EH (cell line): Measurements from ENCODE around the gene NFX1.
A peak's percentile ranks its signal among the peaks of the same experiment; 100 is the strongest.
"Not testable (repeated sequence)": the region's sequence is repeated elsewhere in the genome, so short reads cannot be mapped to it uniquely, and the experiment has no call there.

Source experiments
- DNase-seq: peaks from one replicate; pipeline ENCODE4 v3.0.0-alpha.2; 2015; ENCODE audit warnings: low read depth

The NFX1 gene

GRCh38 chr9:33388110-33388994, 98.0 kb downstream of the NFX1 start:
- no peak for DNase-seq

- peak; percentile 93 for DNase-seq
Observed at GRCh38 chr9:33391111-33391771, 100.9 kb downstream of the NFX1 start.

DNA sequence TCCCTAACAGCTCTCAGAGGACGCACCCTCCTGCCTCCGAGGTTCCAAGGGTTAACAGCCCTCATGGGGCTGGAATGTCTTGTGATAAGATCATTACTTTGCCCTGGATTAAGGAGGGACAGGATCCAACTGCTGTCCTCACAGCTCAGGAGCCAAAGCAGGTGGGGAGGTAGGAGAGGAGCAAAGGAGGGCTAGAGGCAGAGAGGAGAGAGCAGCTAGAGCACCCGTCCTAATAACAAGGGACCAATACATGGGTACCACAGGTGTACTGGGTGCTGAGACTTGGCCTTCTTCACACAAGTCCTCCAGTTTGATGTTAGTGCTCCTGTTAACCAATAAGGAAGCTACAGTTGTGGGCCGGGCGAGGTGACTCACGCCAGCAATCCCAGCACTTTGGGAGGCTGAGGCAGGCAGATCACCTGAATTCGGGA, 102.3 kb downstream of the NFX1 start:
- DNase-seq, result not testable (repeated sequence)

DNA sequence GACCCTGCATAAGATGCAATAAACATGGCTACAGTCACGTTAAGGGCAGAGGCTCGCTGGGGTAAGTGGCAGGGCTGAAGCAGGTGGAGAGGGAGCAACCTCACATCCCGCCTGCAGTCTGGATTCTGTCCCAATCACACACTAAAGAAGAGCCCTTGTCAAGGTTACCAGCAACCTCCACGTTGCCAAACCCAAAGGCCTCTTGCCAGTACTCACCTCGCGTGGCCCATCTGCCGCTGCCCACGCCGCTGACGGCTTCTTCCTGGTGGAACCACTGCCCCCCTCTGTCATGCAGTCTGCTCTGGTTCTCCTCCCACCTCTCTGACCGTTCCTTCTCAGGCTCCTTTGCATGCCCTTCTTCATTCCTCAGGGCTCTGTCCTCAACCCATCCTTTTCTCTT, 103.3 kb downstream of the NFX1 start:
- no peak for DNase-seq

- DNase-seq, result not testable (repeated sequence)
Observed at GRCh38 chr9:33393986-33394385, 103.7 kb downstream of the NFX1 start.

DNA sequence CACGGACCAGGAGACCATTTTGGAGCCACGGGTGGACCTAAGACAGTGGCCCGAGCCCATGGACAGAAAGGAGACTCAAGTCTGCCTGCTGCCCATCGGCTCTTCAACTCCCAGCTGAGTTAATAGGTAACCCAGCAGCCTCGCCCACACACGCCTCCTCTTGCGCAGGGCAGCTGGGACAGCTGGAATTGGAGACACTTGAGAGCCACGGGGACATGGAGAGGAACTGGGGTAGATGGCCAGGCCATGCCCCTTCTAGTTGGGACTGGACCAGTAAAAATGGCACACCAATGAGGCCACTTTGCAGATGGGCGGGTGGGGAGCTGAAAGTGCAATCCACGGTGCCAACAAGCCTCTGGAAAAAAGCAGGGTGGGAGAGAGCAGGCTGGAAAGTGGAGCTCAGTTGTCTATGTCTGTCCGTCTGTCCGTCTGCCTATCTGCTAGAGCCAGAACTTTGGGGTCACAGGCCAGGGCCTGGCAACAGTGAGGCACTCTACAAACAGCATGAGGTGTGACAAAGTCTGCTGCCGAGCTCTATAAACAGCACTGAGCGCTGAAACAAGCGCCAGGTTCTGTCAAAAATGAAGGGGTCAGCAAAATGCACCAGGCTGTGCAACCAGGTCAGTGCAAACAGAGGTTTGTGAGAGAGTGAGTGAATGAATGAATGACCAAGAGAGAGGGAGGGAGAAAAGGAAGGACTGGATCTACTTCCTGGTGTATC, 105.0 kb downstream of the NFX1 start:
- DNase-seq, result not testable (repeated sequence)

GRCh38 chr9:33397801-33398200, 107.5 kb downstream of the NFX1 start:
- not testable (repeated sequence) for DNase-seq

GRCh38 chr9:33399047-33399446, 108.7 kb downstream of the NFX1 start:
- DNase-seq, result not testable (repeated sequence)

GRCh38 chr9:33401809-33402208, 111.5 kb downstream of the NFX1 start:
- DNase-seq, result not testable (repeated sequence)

GRCh38 chr9:33402371-33402770, 112.1 kb downstream of the NFX1 start, which contains the start of gene AQP7:
Gene AQP7 (minus strand): TSS chr9:33402568. CDS start chr9:33401262, 1,306 bp downstream.
- DNase-seq, result not testable (repeated sequence)

DNA sequence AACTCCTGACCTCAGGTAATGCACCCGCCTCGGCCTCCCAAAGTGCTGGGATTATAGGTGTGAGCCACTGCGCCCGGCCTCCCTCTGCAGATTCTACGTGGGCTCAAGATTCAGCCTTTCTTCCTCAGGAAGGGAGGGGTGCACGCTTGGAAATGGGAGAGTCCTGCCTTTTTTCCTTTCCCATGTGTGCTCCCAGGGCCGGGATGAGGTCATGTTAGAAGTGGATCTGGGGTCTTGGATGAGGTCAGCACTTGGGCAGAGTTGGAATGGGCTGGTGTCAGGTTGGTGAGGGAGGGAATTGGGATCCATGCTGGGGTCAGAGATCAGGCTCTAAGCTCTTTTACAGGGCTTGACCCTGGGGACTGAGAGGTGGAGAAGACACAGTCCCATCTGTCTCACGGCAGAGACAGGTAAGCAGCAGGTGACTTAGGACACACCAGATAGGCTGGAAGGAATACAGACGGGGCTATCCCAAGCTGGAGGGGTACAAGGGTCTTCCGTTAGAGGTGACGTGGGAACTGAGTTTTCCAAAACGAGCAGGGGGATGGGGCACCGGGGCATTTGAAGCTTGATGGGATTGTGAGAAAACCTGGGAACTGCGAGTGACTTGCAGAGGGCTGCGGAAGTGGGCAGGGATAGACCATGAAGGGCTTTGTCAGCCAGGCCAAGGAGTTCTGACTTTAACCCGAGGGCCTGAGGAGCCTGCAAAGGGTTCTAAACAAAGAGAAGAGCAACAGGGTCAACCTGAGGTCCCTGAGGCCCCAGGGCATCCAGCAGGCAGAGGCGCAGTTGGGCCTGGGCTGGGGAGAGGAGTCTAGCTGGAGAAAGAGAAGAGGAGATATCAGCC, 113.8 kb downstream of the NFX1 start:
- no peak for DNase-seq

DNA sequence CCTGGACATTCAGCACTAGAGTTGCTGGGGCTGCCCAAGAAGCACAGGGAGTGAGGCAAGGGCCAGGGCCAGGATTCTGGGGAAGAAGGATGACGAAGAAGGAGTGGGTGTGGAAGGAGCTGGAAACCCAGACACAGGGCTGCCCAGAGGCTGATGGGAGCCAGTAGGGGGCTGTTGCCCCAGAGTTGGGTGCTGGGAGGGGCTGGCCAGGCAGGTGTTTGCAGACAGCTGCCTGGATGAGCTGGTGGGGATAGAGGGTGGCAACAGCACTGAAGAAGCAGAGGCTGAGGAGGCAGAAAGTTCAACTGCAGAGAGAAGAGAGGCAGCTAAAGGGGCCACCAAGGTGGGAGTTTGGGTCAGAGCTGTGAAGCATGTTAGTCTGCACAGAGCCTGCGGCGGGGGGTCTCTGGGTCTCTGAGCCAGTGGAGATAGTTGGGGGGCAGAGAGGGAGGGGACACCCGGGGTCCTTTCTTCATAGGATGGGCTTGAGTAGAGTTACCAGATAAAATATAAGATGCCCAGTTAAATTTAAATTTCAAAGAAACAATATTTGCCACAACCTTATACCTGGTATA, 114.6 kb downstream of the NFX1 start:
- no peak for DNase-seq

DNA sequence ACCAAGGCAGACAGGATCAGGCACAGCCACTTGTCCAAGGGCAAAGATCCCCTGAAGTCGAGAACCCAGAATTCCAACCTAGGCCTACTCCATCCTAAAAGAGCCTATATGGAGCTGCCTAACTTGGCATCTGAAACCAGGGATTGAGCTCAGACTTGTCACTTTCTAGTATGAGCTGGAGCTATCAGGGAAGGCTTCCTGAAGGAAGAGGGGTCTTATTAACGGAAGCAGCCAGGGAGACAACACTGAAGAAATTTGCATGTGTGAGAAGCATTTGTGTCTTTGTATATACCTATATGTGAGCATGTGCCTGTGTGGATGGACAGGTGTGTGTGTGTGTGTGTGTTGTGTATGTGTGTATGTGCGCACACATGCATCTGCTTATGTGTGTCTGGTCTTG, 116.7 kb downstream of the NFX1 start:
- no peak for DNase-seq

DNA sequence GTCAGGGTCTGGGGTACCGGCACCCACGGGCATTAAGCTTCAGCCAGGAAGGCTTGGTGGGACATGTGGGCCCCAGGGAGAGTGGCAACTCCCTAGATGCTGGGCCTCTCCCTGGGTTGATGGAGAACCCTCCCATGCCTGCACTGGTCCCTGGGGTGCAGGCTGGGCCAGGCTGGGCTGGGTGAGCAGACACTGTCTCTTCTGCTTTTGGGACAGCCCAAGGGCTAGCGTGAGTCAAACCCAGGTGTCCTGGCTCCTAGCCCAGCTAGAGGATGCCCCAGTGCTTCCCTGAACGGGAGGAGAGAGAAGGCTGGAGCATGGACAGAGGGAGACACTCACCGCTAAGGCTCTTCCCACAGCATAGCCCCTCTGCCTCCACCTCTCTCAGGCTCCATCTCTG, 117.8 kb downstream of the NFX1 start:
- no peak for DNase-seq

GRCh38 chr9:33414268-33414667, 124.0 kb downstream of the NFX1 start:
- DNase-seq, result no peak

- no peak for DNase-seq
Observed at GRCh38 chr9:33414889-33415500, 124.7 kb downstream of the NFX1 start.

- peak; percentile 53 for DNase-seq
Observed at GRCh38 chr9:33415501-33416038, 125.3 kb downstream of the NFX1 start.

DNA sequence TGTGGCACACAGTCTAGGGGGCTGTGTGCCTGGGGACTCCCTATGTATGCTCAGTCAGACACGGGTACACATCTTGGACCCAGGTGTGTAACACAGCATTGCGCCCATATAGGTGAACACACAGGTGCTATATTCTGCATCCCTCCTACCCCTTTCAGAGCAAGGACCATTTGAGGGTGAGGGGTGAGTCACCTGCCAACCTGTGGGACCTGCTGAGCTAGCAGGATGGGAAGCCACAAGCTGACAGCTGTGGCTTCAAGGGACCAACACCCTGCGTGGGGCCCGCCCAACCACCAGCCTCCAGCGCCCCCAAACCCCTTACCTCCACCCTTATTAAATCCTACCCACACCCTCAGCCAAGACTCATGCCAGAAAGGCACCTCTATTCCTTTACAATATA, 126.7 kb downstream of the NFX1 start:
- no peak for DNase-seq

DNA sequence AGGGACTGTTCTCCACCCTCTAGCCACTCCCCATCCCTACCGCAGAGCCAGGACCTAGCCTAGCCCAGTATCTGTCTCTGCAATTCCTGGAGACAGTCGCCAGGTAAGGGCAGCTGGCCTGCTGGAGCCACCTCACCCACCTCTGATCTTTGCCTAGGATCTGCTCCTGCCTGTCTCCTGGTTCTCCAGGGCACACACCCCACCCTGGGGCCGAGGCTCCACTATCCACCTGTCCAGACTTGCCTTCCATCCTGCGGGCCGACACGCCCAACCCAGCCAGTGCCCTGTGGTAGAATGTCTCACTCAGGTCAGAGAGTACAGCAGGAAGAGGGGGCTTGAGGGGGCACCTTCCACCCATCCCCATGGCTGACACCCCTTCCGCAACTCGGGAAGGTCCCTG, 127.8 kb downstream of the NFX1 start:
- no peak for DNase-seq

GRCh38 chr9:33419708-33420303, 129.5 kb downstream of the NFX1 start:
- DNase-seq, result no peak
